LHCN-M2 (cell line): ENCODE measurements around the gene ELANE. TPM values are rescaled to one million over a fixed set of nuclear protein-coding genes. Genes with fewer than 3 reads are reported as not detected.
"Not testable (repeated sequence)": the region's sequence is repeated elsewhere in the genome, so short reads cannot be mapped to it uniquely, and the experiment has no call there.

Source experiments
- DNase-seq: peaks from one replicate; pipeline ENCODE4 v3.0.0-alpha.2; 2012; ENCODE audit warnings: low read depth
- total RNA-seq: library from RNA; depleted of rRNA; stranded (reverse); fragments of >200 nt; gene quantifications from 2 replicates; pipeline ENCODE4 v1.2.3, GENCODE V29; 2014

The ELANE gene
- total RNA-seq, 1 experiment from 2014 or later, result 0.11 TPM

DNA sequence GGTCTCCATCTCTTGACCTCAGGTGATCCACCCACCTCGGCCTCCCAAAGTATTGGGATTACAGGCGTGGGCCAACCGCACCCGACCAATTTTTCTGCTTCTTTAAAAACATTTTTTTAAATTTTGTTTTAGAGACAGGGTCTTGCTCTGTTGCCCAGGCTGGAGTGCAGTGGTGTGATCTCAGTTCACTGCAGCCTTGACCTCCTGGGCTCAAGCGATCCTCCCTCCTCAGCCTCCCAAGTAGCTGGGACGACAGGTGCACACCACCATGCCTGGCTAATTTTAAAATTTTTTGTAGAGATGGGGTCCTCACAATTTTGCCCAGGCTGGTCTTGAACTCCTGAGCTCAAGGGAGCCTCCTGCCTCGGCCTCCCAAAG, 9.3 kb upstream of the ELANE start:
- not testable (repeated sequence) for DNase-seq

DNA sequence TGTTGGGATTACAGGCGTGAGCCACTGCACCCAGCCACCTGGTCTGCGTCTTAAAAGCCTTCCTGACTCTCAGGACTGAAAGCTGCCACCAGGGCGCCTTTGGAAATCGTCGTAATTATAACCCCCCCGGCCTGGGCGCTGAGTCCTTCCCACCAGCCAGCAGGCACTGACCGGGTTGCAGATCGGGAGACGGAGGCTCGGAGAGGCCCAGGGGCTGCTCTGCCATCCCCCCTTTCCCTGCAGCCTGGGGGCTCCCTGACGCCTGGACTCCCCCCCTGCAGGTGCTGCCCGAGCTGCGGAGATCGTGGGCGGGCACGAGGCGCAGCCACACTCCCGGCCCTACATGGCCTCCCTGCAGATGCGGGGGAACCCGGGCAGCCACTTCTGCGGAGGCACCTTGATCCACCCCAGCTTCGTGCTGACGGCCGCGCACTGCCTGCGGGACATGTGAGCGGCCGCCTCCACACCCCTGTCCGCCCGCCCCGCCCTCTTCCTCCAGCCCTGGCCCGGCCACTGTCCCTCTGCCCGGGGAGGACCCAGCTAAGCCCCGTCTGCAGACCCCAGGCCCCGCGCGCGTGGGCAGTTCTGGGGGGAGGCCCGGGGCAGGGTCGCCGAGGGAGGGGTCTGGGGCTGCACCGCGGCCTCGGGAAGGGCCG, 8.8 kb upstream of the ELANE start:
- no peak for DNase-seq

DNA sequence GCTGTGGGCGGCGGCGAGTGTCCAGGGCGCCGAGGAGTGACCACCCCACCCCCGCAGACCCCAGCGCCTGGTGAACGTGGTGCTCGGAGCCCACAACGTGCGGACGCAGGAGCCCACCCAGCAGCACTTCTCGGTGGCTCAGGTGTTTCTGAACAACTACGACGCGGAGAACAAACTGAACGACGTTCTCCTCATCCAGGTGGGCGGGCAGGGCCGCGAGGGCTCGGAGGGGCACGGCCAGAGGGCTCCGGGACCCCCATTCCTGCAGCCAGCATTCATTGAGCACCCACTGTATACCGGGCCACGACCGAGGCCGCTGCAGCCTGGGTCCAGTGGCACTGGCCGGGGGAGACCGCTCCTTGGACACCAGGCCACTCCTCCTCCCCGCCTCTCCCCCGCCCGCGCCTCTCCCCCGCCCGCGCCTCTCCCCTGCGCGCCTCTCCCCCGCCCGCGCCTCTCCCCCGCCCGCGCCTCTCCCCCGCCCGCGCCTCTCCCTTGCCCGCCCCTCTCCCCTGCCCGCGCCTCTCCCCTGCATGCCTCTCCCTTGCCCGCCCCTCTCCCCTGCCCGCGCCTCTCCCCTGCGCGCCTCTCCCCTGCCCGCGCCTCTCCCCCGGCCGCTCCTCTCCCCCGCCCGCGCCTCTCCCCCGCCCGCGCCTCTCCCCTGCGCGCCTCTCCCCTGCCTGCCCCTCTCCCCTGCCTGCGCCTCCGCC, 8.1 kb upstream of the ELANE start:
- DNase-seq, result no peak

DNA sequence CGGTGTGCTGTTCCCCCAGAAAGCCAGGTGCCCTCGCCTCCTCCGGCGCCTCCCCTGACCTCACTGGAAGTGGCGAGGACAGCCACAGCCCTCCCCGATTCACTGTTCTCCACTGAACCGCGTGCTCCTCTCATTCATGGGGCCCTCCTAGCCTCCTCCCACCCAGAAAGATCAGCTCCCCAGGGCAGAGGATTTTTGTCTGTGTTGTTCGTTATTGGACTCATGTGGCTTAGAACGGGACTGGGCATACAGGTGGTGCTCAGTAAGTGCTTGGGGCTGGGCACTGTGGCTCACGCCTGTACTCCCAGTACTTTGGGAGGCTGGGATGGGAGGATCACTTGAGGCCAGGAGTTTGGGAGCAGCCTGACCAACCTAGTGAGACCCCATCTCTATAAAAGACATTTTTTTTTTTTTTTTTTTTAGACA, 7.5 kb upstream of the ELANE start:
- DNase-seq, result no peak

DNA sequence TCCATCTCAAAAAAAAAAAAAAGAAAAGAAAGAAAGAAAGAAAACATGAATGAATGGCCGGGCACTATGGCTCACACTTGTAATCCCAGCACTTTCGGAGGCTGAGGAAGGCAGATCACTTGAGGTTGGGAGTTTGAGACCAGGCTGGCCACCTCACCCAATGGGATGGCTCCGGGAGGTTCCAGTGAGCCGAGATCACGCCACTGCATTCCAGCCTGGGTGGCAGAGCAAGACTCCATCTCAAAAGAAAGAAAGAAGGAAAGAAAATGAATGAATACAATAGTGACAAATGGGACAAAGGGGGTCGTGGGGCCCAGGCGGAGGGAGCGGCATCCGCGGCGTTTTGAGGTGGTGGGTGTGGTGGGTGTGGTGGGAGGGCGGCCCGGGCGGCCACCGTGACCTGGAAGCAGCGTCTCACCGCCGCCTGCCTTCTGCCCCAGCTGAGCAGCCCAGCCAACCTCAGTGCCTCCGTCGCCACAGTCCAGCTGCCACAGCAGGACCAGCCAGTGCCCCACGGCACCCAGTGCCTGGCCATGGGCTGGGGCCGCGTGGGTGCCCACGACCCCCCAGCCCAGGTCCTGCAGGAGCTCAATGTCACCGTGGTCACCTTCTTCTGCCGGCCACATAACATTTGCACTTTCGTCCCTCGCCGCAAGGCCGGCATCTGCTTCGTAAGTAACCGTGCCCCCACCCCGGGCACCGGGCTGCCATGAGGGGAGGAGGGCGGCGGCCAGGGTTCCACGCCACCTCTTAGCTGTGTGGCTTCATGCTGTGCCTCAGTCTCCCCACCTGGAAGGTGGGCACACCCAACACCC, 6.2 kb upstream of the ELANE start:
- DNase-seq, result no peak

DNA sequence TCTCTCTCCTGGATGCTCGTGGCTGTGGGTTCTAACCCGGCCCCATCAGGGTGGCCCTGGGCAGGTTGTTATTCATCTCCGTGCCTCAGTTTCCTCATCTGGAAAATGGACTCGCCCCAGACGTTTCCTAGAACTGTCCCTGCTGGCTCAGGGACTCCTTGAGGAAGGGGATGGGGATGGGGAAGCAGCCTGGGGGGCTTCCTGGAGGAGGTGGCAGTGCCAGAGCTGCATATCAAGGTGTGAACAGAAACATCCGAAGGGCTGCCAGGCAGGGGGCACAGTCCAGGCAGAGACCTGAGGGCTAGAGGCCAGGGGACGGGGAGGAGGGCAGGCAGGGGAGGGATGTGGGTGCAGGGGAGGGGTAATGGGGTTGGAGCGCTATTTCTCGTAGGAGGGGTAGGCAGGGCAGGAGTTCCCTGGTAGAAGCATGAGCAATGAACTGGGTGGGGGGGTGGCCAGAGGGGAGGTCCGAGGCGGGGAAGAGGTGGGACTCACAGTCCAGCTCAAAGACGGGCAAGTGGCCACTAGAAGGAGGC, 3.6 kb upstream of the ELANE start:
- DNase-seq, result no peak

DNA sequence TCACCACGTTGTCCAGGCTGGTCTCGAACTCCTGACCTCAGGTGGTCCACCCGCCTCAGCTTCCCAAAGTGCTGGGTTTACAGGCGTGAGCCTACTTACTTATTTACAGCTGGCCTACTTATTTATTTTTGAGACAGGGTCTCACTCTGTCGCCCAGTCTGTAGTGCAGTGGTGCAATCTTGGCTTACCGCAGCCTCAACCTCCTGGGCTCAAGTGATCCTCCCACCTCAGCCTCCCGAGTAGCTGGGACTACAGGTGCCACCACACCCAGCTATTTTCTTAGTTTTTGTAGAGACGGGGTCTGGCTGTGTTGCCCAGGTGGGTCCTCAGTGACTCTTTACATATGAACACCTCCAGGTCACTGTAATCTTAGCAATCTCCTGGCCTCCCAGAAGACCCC, 2.9 kb upstream of the ELANE start:
- not testable (repeated sequence) for DNase-seq

DNA sequence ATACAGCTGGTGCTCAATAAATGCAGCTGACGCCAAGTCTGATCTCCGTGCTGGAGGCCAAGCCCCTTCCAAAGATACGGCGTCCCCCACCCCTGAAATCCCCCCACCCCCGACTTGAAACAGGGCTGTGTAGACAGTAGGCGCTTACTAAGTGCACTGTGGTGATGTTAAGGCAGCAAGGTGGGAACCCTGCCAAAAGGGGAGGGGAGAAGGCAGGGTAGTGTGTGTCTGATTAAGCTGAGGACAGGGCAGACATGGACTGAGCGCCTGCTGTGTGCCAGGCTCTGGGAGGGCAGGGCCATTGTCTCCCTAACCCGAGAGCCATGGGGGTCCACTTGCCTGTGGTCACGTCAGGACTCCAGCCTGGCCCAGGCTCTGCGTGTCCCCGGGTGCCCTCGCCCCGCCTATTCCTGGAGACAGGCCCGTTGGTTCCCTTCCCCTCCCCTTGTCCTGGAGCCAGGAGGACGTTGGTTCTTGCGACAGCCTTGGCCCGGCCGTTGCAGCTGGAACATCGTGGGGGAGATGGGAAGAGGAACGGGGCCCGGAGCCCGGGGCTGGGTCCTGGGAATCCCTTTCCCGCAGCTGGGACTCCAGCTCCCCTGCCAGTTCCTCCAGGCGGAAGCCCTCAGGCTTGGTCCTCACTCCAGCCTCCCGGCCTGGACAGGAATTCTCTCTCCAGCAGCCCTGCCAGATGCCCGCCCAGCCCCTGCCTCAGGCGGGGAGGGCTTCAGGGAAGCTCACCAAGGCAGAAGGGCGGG, 1.7 kb upstream of the ELANE start:
- DNase-seq, result peak; percentile 73

DNA sequence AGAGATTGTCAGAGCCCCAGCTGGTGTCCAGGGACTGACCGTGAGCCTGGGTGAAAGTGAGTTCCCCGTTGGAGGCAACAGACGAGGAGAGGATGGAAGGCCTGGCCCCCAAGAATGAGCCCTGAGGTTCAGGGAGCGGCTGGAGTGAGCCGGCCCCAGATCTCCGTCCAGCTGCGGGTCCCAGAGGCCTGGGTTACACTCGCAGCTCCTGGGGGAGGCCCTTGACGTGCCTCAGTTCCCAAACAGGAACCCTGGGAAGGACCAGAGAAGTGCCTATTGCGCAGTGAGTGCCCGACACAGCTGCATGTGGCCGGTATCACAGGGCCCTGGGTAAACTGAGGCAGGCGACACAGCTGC, 1.1 kb upstream of the ELANE start:
- DNase-seq, result no peak

DNA sequence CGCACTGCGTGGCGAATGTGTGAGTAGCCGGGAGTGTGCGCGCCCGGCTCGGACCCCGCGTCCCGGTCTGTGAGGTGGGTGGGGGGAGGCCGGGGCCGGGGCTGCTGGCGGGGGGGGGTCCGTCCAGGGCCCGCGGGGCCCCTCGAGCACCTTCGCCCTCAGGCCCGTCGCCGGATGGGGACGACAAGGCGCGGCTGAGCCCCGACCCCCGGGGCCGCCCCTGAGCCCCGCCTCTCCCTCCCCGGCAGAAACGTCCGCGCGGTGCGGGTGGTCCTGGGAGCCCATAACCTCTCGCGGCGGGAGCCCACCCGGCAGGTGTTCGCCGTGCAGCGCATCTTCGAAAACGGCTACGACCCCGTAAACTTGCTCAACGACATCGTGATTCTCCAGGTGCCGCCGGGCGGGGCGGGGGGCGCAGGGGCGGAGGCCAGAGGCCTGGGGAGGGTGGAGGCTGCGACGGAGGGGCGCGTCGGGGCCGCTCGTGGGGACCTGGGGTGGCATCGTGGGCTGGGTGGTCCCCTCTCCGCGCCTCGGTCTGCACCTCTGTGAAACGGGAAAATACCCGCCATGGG, 997 bp downstream of the ELANE start:
- DNase-seq, result no peak

DNA sequence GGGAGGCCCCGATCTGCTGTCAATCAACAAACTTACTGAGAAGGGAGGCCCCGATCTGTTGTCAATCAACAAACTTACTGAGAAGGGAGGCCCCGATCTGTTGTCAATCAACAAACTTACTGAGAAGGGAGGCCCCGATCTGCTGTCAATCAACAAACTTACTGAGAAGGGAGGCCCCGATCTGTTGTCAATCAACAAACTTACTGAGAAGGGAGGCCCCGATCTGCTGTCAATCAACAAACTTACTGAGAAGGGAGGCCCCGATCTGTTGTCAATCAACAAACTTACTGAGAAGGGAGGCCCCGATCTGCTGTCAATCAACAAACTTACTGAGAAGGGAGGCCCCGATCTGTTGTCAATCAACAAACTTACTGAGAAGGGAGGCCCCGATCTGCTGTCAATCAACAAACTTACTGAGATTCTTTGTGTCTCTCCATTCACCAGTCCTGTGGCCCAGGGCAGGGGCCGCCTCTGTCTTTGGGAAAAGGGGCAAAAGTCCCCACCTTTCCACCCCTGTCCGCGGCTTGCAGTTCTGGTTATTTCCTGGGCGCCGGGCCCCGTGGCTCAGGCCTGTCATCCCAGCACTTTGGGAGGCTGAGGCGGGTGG, 1.6 kb downstream of the ELANE start:
- DNase-seq, result not testable (repeated sequence)

DNA sequence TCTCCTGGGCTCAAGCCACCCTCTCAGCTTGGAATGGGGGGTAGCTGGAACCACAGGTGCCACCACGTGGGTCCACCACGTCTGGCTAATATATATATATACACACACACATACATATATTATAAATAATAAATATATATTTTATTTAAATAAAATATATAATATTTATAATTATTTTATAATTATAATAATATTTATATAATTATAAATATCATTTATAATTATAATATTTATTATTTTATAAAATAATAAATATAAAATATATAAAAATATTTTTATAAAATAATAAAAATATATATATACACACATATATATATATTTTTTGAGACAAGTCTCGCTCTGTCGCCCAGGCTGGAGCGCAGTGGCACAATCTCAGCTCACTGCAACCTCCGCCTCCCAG, 2.4 kb downstream of the ELANE start:
- no peak for DNase-seq

DNA sequence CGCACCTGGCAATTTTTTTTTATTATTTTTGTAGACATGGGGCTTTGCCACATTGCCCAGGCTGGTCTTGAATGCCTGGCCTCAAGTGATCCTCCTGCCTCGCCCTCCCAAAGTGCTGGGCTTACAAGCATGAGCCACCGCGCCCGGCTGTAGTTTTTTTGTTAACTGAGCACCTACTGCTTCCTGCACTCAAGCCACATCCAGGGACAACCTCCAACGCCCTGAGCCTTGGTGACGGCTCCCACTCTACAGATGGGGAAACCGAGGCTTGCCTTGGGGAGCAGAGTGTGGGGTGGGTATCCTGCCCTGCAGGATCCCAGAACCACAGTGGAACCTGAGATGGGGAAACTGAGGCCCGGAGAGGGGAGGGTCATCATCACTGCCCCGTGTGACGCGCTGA, 3.0 kb downstream of the ELANE start:
- DNase-seq, result no peak

DNA sequence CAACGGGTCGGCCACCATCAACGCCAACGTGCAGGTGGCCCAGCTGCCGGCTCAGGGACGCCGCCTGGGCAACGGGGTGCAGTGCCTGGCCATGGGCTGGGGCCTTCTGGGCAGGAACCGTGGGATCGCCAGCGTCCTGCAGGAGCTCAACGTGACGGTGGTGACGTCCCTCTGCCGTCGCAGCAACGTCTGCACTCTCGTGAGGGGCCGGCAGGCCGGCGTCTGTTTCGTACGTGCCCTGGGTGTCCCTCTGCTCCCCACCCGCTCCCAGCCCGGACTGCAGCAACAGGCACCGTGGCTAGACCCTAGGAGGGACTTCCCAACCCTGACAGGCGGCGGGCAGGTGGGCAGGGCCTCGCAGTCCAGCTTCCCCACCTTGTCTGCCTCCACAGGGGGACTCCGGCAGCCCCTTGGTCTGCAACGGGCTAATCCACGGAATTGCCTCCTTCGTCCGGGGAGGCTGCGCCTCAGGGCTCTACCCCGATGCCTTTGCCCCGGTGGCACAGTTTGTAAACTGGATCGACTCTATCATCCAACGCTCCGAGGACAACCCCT, 3.5 kb downstream of the ELANE start:
- no peak for DNase-seq

DNA sequence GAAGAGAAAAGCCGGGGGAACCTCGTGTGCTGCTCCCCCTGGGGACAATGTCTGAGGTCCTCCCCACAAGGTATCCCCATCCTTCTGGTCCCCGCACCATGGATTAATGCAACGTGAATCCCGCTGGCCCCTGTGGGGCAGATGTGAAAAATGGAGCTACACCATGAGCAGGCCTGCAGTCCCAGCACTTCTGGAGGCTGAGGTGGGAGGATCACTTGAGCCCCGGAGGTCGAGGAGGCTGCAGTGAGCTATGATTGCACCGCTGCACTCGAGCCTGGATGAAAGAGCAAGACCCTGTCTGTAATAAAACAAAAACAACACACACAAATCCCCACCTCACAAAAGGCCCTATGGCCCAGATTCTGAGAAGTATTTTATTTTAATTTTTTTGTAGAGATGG, 6.2 kb downstream of the ELANE start:
- no peak for DNase-seq

DNA sequence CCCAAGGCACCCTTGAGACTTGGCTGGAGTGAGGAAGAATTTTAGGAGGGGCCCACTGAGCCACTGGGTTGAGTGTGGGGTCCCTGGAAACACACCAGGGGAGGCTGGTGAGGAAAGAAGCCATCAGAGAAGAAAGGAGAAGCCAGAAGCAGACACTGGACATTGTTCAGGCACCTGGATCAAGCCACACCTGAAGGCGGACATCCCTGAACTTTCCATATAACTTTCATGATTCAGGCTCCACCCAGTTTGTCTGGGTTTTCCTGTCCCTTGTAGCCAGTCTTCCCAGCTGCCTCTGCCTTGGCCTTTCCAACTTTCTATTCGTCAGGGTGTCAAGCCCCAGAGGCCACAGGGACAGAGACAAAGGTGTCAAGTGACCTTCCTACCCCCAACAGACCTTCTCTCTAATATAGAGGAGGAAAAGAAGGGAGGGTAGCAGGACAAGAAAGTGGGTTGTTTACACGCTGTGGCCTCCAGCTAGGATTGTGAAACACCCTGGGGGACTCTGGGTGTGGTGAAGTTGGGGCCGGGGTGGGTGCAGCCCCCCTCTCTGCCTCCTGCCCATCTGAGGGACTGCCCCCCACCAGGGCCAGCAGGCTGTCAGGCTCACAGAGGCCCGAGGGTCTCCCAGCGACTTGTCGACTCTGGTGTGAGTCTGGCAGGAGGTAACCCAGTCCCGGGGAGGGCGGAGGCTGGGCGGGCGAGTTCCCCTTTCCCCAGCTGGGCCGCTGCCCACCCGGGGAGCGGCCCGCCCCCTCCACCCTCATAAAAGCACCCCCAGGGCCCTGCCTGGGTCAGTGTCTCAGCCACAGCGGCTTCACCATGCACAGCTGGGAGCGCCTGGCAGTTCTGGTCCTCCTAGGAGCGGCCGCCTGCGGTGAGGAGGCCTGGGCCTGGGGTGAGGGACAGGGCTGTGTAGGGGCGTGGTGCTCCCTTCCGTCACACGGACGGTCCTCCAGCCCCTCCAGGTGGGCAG, 7.1 kb downstream of the ELANE start, which contains the start of gene CFD:
Gene CFD, plus strand, starts transcription at position 797 of the 976 bp plus-strand sequence. Its CDS starts 26 bp downstream, at position 823.
- no peak for DNase-seq

DNA sequence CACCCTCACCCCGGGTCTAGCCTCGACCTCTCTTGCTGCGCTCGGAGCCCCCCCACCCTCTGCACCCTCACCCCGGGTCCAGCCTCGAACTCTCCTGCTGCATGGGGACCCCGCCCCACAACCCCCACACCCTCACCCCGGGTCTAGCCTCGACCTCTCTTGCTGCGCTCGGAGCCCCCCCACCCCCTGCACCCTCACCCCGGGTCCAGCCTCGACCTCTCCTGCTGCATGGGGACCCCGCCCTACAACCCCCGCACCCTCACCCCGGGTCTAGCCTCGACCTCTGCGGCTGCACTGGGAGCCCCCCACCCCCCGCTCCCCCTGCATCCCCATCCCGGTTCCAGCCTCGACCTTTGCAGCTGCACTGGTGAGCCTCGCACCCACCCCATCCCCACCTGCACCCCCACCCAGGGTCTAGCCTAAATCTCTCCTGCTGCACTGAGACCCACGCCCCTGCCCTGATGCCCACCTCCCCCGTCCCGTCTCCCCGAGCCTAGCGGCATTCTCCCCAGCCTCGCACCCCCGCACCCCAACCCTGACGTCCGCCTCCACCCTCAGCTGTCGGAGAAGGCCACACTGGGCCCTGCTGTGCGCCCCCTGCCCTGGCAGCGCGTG, 9.1 kb downstream of the ELANE start:
- no peak for DNase-seq

DNA sequence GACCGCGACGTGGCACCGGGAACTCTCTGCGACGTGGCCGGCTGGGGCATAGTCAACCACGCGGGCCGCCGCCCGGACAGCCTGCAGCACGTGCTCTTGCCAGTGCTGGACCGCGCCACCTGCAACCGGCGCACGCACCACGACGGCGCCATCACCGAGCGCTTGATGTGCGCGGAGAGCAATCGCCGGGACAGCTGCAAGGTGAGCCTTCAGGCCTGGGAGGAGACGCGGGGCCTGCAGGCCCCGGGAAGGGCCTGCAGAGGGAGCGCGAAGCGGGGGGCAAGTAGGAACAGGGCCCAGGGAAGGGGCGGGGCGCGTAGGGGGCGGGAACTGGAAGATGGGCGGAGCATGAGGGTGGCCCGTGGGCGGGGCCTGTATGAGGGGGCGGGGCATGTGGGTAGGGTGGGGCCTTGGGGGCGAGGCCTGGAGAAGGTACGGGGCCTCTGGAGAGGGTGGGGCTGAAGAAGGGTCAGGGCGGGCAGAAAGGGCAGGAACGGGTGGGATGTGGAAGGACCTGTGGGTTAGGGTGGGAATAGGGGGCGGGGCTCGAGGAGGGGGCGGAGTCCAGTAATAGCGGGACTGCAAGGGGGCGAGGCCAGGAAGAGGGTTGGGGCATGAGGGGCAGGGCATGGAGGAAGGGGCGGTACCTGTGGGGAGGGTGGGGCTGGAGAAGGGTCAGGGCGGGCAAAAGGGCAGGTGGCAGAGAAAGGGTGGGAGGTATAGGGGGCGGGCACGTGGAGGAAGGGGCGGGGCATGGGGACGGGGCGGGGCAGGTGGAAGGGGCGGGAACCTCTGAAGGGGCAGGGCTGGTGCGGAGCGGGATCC, 9.9 kb downstream of the ELANE start:
- DNase-seq, result no peak
